Muscle layer of colon (tissue), 2 donors: ENCODE measurements around the gene SEMA7A.

Experiments used
- H3K27ac ChIP-seq: one replicate; pipeline ENCODE4 v1.7.0; 2013; ENCODE audit warnings: low read depth, mild to moderate bottlenecking, low read length, moderate library complexity
- H3K27me3 ChIP-seq, 2 donors: one replicate each; pipeline ENCODE4 v1.7.0; 2013; ENCODE audit warnings: low read length in 2 of 2, mild to moderate bottlenecking in 2 of 2; ENCODE audit not compliant: insufficient read depth in 2 of 2, control insufficient read depth in 1 of 2
- H3K36me3 ChIP-seq: one replicate; pipeline ENCODE4 v1.7.0; 2013; ENCODE audit warnings: mild to moderate bottlenecking, low read length; ENCODE audit not compliant: insufficient read depth
- H3K4me1 ChIP-seq: one replicate; pipeline ENCODE4 v1.7.0; 2013; ENCODE audit warnings: mild to moderate bottlenecking, low read length; ENCODE audit not compliant: insufficient read depth
- H3K4me3 ChIP-seq, 2 donors: one replicate each; pipeline ENCODE4 v1.7.0; 2013; ENCODE audit warnings: low read length in 2 of 2, low read depth in 1 of 2, mild to moderate bottlenecking in 1 of 2, moderate library complexity in 1 of 2
- H3K9ac ChIP-seq: one replicate; pipeline ENCODE4 v1.7.0; 2013; ENCODE audit warnings: low read length
- H3K9me3 ChIP-seq: one replicate; pipeline ENCODE4 v1.7.0; 2013; ENCODE audit warnings: mild to moderate bottlenecking, low read length
- donor health status: abdominal sarcoma.
- donor health status: Adenocarcinoma of cecum.

The SEMA7A gene

DNA sequence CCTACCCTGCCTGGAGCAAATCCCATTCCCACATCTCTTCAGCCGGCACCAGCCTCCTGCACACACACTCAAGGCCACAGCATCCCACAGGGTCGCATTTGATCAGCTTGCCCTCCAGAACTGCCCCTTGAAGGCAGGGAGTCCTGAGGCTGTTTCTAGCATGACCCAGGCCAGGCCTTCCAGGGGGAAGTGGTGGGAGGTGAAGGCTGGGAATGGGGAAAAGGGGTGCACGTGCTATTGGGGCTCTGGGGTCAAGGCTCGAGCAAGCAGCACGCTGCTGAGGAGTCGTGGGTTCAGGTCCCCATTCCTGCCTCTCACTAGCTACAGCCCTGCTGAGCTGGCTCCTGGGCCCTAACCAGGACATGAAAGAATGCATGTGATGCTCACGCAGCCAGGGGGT, 24.9 kb downstream of the SEMA7A start:
- Histone ChIP-seq H3K27me3 (no peaks in the 10 kb centered on the region), H3K27ac (no peak overlapping the region), H3K36me3 (no peaks in the 10 kb centered on the region), H3K9ac (no peak overlapping the region), H3K9me3 (no peaks in the 10 kb centered on the region), H3K4me3 (no peak overlapping the region), H3K4me1 (no peaks in the 10 kb centered on the region)

DNA sequence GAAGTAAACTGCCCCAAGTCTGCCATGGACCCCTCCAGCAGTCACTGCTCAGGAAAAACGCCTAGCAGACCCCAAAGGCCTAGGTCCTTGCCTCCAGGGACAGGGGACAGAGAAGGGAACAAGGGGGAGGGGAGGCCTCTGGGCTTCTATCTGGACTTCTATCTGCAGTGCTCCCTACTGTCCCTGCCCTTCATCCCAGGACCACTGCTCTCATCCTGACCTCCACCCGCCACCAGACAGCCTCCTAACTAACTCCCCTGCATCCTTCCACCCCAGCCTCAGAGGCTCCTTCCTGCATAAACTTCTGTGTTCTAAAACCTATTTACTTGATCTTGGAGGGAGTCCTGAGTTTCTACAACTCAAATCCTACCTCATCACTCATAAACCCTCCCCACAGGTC, 25.4 kb downstream of the SEMA7A start:
- no peak overlapping the region for H3K9ac ChIP-seq
- no peaks in the 10 kb centered on the region for H3K36me3 ChIP-seq
- no peak overlapping the region for H3K27ac ChIP-seq
- H3K27me3 ChIP-seq = no peaks in the 10 kb centered on the region
- H3K4me1 ChIP-seq = no peaks in the 10 kb centered on the region
- no peak overlapping the region for H3K4me3 ChIP-seq
- H3K9me3 ChIP-seq = no peaks in the 10 kb centered on the region

DNA sequence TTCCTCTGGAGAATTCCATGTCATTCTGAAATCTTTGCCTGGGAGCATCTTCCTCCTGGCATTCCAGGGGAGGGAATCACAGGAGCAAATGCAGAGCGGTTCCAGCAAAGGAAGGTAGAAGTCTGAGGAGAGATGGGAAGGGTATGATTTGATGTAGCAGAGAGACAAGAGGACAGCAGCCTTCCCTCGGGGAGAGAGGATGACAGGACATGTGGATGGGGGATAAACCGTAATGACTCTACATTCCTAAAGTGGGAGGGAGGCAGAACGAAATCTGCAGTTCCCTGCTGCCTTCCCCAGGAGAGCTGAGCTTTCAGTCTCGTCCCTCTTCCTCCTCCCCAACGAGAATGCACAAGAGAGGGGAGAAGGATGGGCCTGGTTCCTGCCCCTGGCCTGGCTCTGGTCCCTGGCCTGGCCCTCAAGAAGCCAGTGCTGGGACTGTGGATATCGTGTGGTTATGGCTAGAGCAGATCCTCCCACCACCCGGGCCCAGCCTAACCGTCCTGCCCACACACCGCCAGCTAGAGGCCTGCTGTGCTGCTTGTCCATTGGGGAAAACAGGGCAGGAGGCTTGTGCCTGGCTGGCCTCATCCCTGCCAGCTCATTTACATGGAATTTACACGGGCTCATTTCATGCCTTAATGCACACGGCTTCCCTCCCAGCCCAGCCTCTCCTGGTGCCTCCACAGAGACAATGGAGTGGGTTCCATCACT, 26.6 kb downstream of the SEMA7A start:
- no peaks in the 10 kb centered on the region for H3K9me3 ChIP-seq
- H3K27ac ChIP-seq = no peak overlapping the region
- peaks cover 0 to 5% of the 10 kb centered on the region in 2 donors for H3K27me3 ChIP-seq
- H3K4me1 ChIP-seq = no peaks in the 10 kb centered on the region
- H3K9ac ChIP-seq = no peak overlapping the region
- no peaks in the 10 kb centered on the region for H3K36me3 ChIP-seq
- H3K4me3 ChIP-seq = no peak overlapping the region

DNA sequence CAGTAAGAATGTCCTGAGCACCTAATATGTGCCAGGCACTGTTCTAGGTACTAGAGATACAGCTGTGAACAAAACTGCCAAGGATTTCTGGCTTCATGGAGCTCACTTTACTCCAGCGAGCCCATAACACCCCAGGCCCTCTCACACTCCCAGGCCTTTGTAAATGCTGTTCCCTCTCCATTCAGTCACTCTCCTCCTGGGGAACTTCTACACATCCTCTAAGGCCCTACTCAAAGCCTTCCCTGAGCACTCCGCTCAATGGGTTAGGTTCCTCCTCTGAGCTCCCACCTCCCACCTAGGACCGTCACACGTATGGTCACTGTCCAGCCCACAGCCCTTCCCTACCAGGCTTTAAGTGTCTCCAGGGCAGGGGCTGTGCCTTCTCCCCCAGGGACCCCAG, 27.2 kb downstream of the SEMA7A start:
- Histone ChIP-seq H3K27ac (no peak overlapping the region), H3K4me1 (no peaks in the 10 kb centered on the region), H3K27me3 (peaks cover 0 to 5% of the 10 kb centered on the region in 2 donors), H3K4me3 (no peak overlapping the region), H3K9me3 (no peaks in the 10 kb centered on the region), H3K9ac (no peak overlapping the region), H3K36me3 (no peaks in the 10 kb centered on the region)

DNA sequence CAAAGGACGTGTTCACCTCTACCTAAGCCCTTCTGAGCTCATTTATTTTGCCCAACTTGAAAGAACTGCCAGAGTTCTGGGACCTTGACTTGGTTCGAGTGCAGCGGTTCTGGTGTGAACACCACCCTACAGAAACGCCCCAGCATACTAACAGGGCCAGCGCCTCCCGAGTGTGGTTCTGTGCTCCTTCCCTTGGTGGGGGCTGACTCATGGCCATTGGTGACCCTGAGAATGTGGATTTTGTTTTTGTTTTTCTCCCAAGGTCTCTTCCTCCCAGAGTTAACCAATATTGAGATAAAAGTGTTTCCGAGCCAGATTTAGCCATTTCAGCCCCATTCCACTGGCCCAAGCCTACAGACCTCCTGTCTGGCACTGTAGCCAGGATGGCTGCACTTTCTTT, 27.9 kb downstream of the SEMA7A start:
- H3K4me3 ChIP-seq = no peak overlapping the region
- H3K9me3 ChIP-seq = no peaks in the 10 kb centered on the region
- no peak overlapping the region for H3K9ac ChIP-seq
- H3K27ac ChIP-seq = no peak overlapping the region
- H3K27me3 ChIP-seq = peaks cover 0 to 11% of the 10 kb centered on the region in 2 donors
- no peaks in the 10 kb centered on the region for H3K4me1 ChIP-seq
- no peaks in the 10 kb centered on the region for H3K36me3 ChIP-seq

DNA sequence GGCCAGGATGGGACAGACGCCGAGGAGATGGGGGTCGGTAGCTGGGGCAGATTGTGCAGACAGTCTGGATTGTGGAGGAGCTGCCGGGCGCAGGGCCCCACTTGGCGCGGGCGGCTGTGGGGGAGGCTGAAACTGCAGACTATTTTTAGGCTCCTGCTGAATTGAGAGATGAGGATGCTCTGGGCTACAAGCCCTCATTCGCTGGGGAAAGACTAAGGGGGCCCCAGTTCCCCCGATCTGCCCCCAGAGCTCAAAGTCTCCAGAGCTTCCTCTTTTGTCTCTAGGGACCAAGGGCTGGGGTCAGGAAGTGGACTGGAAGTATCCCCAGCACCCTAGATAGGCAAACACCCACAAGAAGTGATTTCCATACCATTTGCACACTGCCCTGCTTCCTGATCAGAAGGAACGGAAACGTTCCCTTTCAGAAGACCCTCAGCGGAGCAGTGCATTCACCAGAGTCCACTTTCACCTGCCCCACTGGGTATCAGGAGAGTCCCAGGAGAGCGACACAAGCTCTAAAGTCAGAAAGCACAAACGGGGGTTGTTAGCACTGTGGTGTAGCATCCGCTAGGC, 29.7 kb downstream of the SEMA7A start:
- H3K9me3 ChIP-seq = no peaks in the 10 kb centered on the region
- no peak overlapping the region for H3K9ac ChIP-seq
- no peaks in the 10 kb centered on the region for H3K36me3 ChIP-seq
- H3K4me3 ChIP-seq = no peak overlapping the region
- H3K27me3 ChIP-seq = peaks cover 0 to 11% of the 10 kb centered on the region in 2 donors
- H3K4me1 ChIP-seq = no peaks in the 10 kb centered on the region
- H3K27ac ChIP-seq = no peak overlapping the region

DNA sequence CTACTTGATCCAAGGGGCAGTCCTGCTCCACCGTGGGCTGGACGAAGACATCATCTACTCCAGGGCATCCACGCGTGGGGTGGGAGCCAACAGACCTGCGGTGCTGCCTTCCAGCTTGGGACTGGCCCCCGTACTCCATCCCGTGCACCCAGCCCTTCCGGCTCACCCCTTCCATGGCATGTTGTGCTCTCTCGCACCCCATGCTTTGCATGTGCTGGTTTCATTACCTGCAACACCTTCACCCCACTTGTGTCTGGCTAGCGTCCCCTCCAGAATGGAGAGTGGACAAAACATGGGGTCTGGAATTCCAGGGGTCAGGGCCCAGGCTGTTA, 30.2 kb downstream of the SEMA7A start:
- H3K4me3 ChIP-seq = no peak overlapping the region
- H3K27me3 ChIP-seq = peaks cover 0 to 11% of the 10 kb centered on the region in 2 donors
- no peak overlapping the region for H3K9ac ChIP-seq
- no peak overlapping the region for H3K27ac ChIP-seq
- H3K36me3 ChIP-seq = no peaks in the 10 kb centered on the region
- no peaks in the 10 kb centered on the region for H3K9me3 ChIP-seq
- no peaks in the 10 kb centered on the region for H3K4me1 ChIP-seq

DNA sequence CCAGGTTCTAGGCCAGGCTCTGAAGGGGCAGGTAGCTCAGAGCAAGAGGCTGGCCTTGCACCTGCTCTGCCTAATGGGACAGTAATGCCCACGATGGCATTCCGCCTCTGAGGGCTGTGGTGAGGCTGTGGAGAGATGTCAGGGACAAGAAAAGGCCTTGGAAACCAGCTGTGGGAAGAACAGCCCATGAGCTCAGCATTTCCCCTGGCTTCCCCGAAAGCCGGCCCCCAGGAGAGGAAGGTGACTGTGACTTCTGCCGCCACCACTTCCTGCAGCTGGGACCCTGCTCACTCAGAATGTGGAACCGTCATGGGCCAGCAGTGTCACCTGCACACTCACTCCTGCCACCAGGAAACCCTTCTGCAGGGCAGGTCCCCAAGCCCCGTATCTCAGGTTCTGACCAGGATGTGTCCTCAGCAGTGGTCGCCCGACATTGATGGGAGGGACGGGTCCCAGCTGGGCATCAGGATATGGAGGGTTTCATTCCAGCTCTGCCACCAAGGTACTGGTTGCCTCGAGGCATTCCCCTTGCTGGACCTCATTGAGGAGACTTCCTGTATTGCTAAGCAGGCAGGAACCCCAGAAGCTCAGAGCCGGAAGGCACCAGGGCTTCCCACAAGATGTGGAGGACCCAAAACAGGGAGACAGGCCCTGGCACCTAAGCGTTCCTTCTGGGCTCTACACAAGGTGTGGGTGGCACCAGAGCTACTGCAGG, 30.7 kb downstream of the SEMA7A start:
- H3K9ac ChIP-seq = no peak overlapping the region
- peaks cover 0 to 11% of the 10 kb centered on the region in 2 donors for H3K27me3 ChIP-seq
- no peaks in the 10 kb centered on the region for H3K36me3 ChIP-seq
- no peak overlapping the region for H3K4me3 ChIP-seq
- no peaks in the 10 kb centered on the region for H3K9me3 ChIP-seq
- H3K27ac ChIP-seq = no peak overlapping the region
- H3K4me1 ChIP-seq = no peaks in the 10 kb centered on the region

DNA sequence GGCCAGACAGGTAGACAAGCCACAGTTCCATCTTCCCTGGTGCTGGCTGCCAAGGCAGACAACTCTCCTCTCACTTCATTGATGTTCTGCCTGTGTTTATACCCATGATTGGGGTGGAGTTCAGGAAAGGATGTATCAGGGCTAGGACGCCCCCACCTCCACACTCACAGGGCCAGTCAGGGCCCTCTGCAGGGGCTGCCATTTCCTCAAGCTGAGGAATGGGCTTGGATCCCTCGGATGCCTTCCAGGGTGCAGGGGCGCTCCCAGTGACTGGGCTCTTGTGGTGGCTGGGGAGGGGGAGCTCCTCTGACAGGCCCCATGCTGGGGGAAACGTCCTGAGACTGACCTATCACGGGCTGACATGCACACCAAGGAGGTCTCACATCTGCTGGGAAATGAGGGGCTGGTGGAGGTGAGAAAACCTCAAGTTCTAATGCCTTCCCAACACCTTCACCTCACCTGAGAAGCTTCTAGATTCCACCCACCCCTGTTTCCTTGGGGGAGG, 31.4 kb downstream of the SEMA7A start:
- Histone ChIP-seq H3K4me1 (no peaks in the 10 kb centered on the region), H3K36me3 (no peaks in the 10 kb centered on the region), H3K27me3 (peaks cover 0 to 11% of the 10 kb centered on the region in 2 donors), H3K4me3 (no peak overlapping the region), H3K9ac (no peak overlapping the region), H3K27ac (no peak overlapping the region), H3K9me3 (no peaks in the 10 kb centered on the region)

DNA sequence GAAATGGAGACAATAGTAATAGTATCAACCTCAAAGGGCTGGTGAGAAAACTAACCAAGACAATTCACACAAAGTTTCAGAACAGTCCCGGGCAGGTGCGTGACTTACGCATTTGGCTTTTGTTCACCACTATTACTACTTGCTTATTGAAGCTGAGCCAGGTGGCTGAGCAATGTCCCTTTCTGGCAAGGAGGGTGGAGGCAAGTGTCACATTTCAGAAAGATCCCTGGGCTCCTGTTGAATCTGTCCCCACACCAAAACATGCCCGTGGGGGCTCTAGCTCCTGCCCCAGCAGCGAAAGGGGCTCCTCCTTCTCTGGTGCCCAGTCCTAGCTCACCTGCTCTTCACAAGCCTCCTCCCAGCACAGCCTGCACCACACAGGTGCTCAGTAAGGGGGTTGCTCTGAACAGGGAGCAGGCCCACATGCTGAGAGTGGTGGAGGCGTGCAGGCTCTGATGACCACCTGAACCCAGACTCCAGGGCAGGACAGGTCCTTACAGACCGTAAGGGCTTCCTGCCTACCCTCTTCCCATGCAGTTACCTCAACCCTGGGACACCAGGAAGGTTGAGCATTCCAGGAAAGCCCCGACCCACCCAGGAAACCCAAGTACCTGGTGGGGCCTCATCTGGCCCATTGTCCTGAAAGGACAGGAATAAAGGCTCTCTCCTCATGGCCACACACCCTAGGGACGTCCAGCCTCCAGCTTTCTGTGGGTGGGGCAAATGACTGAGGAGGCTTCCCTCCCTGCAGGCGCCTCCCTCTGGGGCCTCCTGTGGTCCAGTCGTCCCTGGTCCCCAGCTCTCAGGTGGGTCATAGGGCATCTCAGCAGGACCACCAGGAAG, 32.6 kb downstream of the SEMA7A start:
- H3K4me3 ChIP-seq = no peak overlapping the region

DNA sequence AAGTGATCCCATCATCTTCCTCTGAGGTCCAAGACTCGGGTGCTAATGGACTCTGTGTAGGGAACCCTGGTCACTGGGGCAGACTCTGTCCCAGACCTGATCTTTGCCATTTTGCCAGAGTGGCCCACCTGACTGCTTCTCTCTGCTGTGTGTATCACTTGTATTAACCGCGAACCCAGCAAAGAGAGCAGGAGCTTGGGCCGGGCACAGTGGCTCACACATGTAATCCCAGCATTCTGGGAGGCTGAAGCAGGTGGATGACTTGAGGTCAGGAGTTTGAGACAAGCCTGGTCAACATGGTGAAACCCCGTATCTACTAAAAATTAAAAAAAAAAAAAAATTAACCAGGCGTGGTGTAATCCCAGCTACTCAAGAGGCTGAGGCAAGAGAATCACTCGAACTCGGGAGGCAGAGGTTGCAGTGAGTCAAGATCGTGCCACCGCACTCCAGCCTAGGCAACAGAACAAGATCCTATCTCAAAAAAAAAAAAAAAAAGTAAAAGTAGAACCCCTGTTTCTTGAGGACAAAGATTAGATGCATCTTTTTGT, 33.4 kb downstream of the SEMA7A start:
- Histone ChIP-seq H3K9ac (no peak overlapping the region), H3K4me3 (no peak overlapping the region), H3K36me3 (no peaks in the 10 kb centered on the region), H3K27ac (no peak overlapping the region), H3K9me3 (no peaks in the 10 kb centered on the region), H3K4me1 (no peaks in the 10 kb centered on the region), H3K27me3 (peaks cover 0 to 11% of the 10 kb centered on the region in 2 donors)

More for the DNA sequence above, 32.6 kb downstream of the SEMA7A start:
- Histone ChIP-seq H3K27ac (no peak overlapping the region), H3K9me3 (no peaks in the 10 kb centered on the region), H3K4me1 (no peaks in the 10 kb centered on the region), H3K36me3 (no peaks in the 10 kb centered on the region), H3K9ac (no peak overlapping the region), H3K27me3 (peaks cover 0 to 11% of the 10 kb centered on the region in 2 donors)
